Left lung (tissue), 14 donors: Measurements from ENCODE around the gene HLA-DRB5. TPM values are rescaled to one million over a fixed set of nuclear protein-coding genes. Genes with fewer than 3 reads are reported as not detected.
"Not testable (repeated sequence)": the region's sequence is repeated elsewhere in the genome, so short reads cannot be mapped to it uniquely, and the experiment has no call there.

Source experiments
- ATAC-seq: fragments of 200-7000 bp; cut with Tn5 transposase; one replicate; pipeline ENCODE4 v1.9.1; 2020; ENCODE audit warnings: moderate library complexity
- DNase-seq, 4 donors: peaks; one replicate each; pipeline ENCODE4 v3.0.0-alpha.2; 2013 to 2020
- H3K27ac ChIP-seq, 2 donors: fragments of 200-600 bp; sonication (generic) in 1 of 2; one replicate each; pipeline versions ENCODE4 v1.5.0 to v1.8.0; 2020 to 2021
- H3K27me3 ChIP-seq, 2 donors: fragments of 200-600 bp; sonication (generic) in 1 of 2; one replicate each; pipeline versions ENCODE4 v1.5.0 to v1.8.0; 2020 to 2021
- H3K36me3 ChIP-seq, 2 donors: fragments of 200-600 bp; sonication (generic) in 1 of 2; one replicate each; pipeline versions ENCODE4 v1.5.0 to v1.8.0; 2020 to 2021
- H3K4me1 ChIP-seq, 2 donors: fragments of 200-600 bp; one replicate each; pipeline ENCODE4 v1.8.0; 2021
- H3K4me3 ChIP-seq, 2 donors: fragments of 200-600 bp; sonication (generic) in 1 of 2; one replicate each; pipeline versions ENCODE4 v1.5.0 to v1.8.0; 2020 to 2021; ENCODE audit warnings: mild to moderate bottlenecking in 1 of 2
- H3K9me3 ChIP-seq, 2 donors: fragments of 200-600 bp; sonication (generic) in 1 of 2; one replicate each; pipeline versions ENCODE4 v1.5.0 to v1.8.0; 2020 to 2021
- intact Hi-C, 2 donors: fragments of 100-400 bp; cut with DNase I; formaldehyde crosslinking; loops; one replicate each; pipeline versions ENCODE4 v1.11.2 to v1.14.2; 2022
- long read RNA-seq, 12 donors: library from polyadenylated mRNA in 2 of 12; unstranded in 2 of 12; transcript quantifications; one replicate each; pipeline ENCODE4 v2.0.0 and lab custom pipeline, GENCODE V29; 2019 to 2026
- polyA plus RNA-seq, 6 donors: library from polyadenylated mRNA; unstranded; fragments of 120-200 nt; gene quantifications; one replicate each; pipeline ENCODE4 v1.2.1, GENCODE V29; 2013; ENCODE audit not compliant: insufficient read length in 6 of 6
- total RNA-seq, 2 donors: library from RNA; stranded (reverse); fragmentation: NEBNext Ultra II Directional; extraction: Animal tissue kit (Norgen Biotek cat#: 25700); gene quantifications; one replicate each; pipeline ENCODE4 v1.2.1, GENCODE V29; 2021
- TF ChIP-seq, protein P1 (sequence below), 2 donors: fragments of 200-600 bp; sonication (generic) in 1 of 2; IDR thresholded peaks; one replicate each; pipeline versions ENCODE4 v1.5.0 to v1.8.0; 2021; ENCODE audit warnings: antibody characterized with exemption in 2 of 2
- donor health status: DM: no; HTN: yes; CAD: no.
- donor health status: DM: no; HTN: no; CAD: no.

The HLA-DRB5 gene
- 100 to 1,000 TPM; 106 to 407 TPM for total RNA-seq
- polyA plus RNA-seq: 10 to 100 TPM in 1 of 6 donors, 1 to 10 TPM in 5; 2.7 to 23.5 (median 6.1) TPM
- long read RNA-seq, donor 1: 0 reads
- long read RNA-seq, donor 2: 0 reads
- long read RNA-seq, donor 3: 0 reads
- long read RNA-seq, donor 4, transcript HLA-DRB5-201 (6 exons, 1,260 nt): major isoform, 7 of 12 reads
- long read RNA-seq, donor 4, partial matches to known transcripts: 0 of 12 reads
- long read RNA-seq, donor 4, other reads (novel, unspliced or antisense): 5 of 12 reads
- long read RNA-seq, donor 5: 0 reads
- long read RNA-seq, donor 6: 0 reads
- long read RNA-seq, donor 7: 0 reads
- long read RNA-seq, donor 8: 0 reads
- long read RNA-seq, donor 9: 0 reads
- long read RNA-seq, donor 10, transcript HLA-DRB5-201 (6 exons, 1,260 nt): major isoform, 570 of 612 reads
- long read RNA-seq, donor 10, partial matches to known transcripts: 15 of 612 reads
- long read RNA-seq, donor 10, other reads (novel, unspliced or antisense): 27 of 612 reads
- long read RNA-seq, donor 11: 0 reads
- long read RNA-seq, donor 12, transcript HLA-DRB5-201 (6 exons, 1,260 nt): major isoform, 7 of 7 reads
- long read RNA-seq, donor 12, partial matches to known transcripts: 0 of 7 reads
- long read RNA-seq, donor 12, other reads (novel, unspliced or antisense): 0 of 7 reads

DNA sequence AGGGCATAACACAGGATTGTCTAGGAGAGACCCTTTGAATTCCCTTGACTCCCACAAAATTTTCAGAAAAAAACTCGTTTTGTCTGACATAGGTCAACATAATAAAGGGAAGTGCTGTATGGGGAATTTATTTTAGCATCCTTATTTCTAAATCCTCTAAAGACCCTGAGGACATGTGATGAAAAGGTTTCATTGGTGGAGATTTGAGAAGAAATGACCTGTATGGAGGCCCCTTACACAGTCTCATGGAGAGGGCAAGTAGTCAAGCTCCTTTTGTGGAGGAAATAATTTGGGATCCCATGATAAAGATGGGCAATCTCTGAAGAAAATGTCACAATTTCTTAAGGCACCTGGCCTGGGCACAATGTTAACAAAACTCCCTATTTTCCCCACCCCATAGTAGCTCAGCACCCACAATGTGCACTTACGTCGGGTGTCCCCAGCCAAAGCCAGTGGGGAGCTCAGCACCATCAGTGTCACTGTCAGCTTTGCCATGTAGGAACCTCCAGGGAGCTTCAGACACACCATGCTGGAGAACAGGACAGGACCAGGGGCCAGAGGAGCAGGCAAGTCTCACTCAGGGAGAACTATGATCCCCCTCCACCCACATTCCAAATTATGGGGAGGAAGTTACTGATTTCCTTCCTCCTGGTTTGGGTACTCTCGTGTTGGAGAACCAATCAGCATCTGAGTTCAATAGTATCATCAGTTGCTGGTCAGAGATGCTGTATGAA lies at the start of gene HLA-DRB5:
Gene HLA-DRB5, minus strand, starts transcription at position 591 of the 734 bp plus-strand sequence. Its CDS starts 63 bp downstream, at position 528.
- H3K36me3 ChIP-seq: no peaks in the 10 kb centered on the region
- ATAC-seq (peak; percentile 98), DNase-seq (peak in 1 of 4 donors; percentile 63)
- H3K4me1 ChIP-seq: no peaks in the 10 kb centered on the region
- no peaks in the 10 kb centered on the region for H3K9me3 ChIP-seq
- intact Hi-C loops: loop anchor here in 1 of 2 donors (10.0 kb wide), 2 partner anchors 45 to 55 kb away; partner anchors contain the start of gene HLA-DRB1
- TF ChIP-seq, protein P1, sequence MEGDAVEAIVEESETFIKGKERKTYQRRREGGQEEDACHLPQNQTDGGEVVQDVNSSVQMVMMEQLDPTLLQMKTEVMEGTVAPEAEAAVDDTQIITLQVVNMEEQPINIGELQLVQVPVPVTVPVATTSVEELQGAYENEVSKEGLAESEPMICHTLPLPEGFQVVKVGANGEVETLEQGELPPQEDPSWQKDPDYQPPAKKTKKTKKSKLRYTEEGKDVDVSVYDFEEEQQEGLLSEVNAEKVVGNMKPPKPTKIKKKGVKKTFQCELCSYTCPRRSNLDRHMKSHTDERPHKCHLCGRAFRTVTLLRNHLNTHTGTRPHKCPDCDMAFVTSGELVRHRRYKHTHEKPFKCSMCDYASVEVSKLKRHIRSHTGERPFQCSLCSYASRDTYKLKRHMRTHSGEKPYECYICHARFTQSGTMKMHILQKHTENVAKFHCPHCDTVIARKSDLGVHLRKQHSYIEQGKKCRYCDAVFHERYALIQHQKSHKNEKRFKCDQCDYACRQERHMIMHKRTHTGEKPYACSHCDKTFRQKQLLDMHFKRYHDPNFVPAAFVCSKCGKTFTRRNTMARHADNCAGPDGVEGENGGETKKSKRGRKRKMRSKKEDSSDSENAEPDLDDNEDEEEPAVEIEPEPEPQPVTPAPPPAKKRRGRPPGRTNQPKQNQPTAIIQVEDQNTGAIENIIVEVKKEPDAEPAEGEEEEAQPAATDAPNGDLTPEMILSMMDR (IDR thresholded peaks at IDR 0.05): no peak
- no peaks in the 10 kb centered on the region for H3K27me3 ChIP-seq
- peak within 1 kb of the TSS in 1 of 2 donors; percentile 46 for H3K4me3 ChIP-seq
- peak within 1 kb of the TSS in 1 of 2 donors; percentile 74 for H3K27ac ChIP-seq

DNA sequence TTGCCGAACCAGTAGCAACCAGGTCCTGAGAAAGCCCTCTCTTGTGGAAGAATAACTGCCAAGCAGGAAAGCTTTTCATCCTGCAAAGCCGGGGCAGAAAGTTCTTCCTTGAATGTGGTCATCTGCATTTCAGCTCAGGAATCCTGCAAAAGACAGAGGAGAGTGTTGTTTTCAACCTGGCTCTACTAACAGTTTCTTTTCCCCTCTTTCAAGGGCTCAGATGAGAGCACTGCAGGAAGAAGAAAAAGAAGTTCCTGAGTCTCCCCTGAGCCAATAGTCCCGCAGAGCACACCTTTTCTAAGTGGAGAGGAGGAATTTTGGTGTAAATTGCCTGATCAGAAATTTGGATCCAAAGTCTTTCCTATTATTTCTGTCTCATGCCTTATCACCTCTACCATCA lies 48.9 kb upstream of the HLA-DRB5 start:
- intact Hi-C loops: no loop called here
- Histone ChIP-seq H3K4me1 (peaks cover 0 to 4% of the 10 kb centered on the region in 2 donors), H3K36me3 (peaks cover 0 to 38% of the 10 kb centered on the region in 2 donors), H3K27ac (peak overlapping the region in 1 of 2 donors; percentile 18), H3K4me3 (no peak overlapping the region), H3K27me3 (no peaks in the 10 kb centered on the region), H3K9me3 (no peaks in the 10 kb centered on the region)
- DNase-seq (no peak), ATAC-seq (no peak)
- TF ChIP-seq, protein P1 (IDR thresholded peaks at IDR 0.05): no peak

DNA sequence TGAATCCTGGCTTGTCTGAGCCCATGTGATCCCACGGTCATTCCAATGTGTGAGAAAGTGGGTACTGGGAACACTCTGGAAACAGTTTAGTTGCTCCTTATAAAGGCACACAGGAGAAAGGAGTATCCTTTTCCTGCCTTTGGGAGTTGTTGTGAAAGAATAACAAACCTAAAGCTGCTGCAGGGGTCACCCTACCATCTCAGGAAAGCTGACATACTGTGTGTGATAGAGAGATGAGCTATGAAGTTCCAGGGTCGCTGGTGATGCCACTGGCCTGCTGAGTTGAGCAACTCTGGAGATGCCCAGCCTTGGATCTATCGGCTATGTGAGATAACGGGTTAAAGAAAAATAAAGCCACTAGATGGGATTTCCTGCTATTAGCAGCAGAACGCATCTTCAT lies 47.4 kb upstream of the HLA-DRB5 start:
- H3K4me3 ChIP-seq, DNase-seq, H3K27ac ChIP-seq, intact Hi-C loops, H3K27me3 ChIP-seq, H3K9me3 ChIP-seq, H3K4me1 ChIP-seq, ATAC-seq: not testable (repeated sequence)
- peaks cover 0 to 38% of the 10 kb centered on the region in 2 donors for H3K36me3 ChIP-seq

DNA sequence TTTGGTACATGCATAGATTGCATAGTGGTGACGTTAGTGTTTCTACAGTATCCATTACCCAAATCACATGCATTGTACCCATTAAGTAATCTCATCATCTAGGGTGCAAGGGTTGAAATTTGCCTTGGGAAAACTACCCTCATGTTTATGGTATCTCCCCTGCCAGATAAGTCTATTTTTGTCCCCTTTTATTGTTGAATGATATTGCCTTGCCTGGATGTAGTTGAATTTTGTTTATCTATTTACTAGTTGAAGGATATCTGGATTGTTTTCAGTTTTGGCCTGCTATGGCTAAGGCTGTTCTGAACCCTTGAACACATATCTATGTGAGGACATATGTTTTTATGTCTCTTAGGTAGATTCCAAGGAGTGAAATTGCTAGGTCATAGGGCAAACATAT lies 46.2 kb upstream of the HLA-DRB5 start:
- TF ChIP-seq, protein P1 (IDR thresholded peaks at IDR 0.05): no peak
- intact Hi-C loops: no loop called here

DNA sequence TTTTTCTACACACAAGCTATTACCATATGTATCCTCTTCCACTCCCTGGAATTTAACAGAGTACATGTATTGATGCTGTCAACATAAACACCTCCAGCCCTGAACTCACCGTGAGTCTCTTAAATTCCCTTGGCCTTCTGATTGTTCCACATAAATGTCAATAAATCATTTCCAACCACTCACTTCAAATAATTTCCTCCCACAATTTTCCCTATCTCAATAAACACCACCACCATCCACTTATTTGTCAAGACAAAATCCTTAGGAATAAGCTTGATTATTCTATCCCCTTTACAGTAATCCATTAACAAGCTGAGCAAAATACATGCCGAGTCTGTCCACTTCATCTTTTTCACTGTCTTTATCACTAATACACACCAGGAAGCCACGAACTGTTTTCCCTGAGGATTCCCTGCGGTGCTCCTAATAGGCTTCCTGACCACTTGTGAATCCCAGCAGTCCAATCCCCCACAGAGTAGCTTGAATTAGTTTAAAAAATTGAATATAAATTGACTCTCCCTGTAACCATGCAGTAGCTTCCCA lies 40.3 kb upstream of the HLA-DRB5 start:
- H3K4me1 ChIP-seq: no peaks in the 10 kb centered on the region
- intact Hi-C loops: no loop called here
- no peaks in the 10 kb centered on the region for H3K9me3 ChIP-seq
- no peak overlapping the region for H3K4me3 ChIP-seq
- H3K36me3 ChIP-seq: no peaks in the 10 kb centered on the region
- H3K27me3 ChIP-seq: no peaks in the 10 kb centered on the region
- DNase-seq: no peak
- ATAC-seq: no peak
- no peak overlapping the region for H3K27ac ChIP-seq
- TF ChIP-seq, protein P1 (IDR thresholded peaks at IDR 0.05): no peak

More for the DNA sequence above, 46.2 kb upstream of the HLA-DRB5 start:
- H3K36me3 ChIP-seq: peaks cover 0 to 34% of the 10 kb centered on the region in 2 donors
- H3K27me3 ChIP-seq: no peaks in the 10 kb centered on the region
- no peak overlapping the region for H3K27ac ChIP-seq
- no peaks in the 10 kb centered on the region for H3K9me3 ChIP-seq
- ATAC-seq (no peak), DNase-seq (no peak)
- no peaks in the 10 kb centered on the region for H3K4me1 ChIP-seq
- H3K4me3 ChIP-seq: no peak overlapping the region
